GM19395 (cell line): ENCODE data around the gene SLC26A4.

Experiments used
- ATAC-seq: cut with Tn5 transposase; IDR thresholded peaks from one replicate; pipeline ENCODE4 v1.9.1; 2021; ENCODE audit warnings: mild to moderate bottlenecking, moderate library complexity; ENCODE audit not compliant: unreplicated experiment

The SLC26A4 gene

DNA sequence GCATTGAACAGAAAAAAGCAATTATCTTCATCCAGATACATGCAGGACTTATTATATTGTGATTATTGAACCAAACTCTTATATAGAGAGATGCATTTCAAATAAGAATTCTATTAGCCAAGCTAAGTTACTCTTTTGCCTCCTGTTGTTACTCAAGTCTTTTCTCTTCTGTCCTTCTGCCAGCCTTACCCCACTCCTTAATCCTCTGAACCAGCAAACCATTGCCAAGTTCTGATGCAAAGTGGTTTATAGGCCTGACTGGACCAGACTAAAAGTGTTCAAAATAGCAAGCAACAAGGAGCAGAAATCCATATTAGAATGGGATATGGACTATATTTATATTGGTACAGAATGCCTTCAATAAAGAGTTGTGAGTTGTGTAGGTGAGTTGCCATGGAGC is 2.2 kb upstream of the SLC26A4 start:
- no peak for ATAC-seq

DNA sequence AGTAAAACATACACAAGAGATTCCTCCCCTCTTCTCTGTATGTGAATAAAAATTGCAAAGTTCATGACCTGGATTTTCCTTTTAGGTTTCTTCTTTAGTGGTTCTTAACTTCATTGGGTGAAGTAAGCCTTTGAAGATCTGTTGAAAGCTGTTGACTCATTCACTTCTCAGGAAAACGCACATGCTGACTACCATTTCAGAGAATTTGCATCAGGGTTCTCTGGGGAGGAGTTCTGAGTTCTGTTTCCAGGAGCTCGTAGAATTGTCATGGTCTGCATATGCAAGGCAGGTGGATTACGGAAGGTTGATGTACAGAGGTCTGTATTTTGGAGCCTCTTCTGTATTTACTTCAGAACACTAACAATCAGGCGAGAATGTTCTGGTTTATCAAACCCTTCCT is 962 bp upstream of the SLC26A4 start:
- no peak for ATAC-seq

DNA sequence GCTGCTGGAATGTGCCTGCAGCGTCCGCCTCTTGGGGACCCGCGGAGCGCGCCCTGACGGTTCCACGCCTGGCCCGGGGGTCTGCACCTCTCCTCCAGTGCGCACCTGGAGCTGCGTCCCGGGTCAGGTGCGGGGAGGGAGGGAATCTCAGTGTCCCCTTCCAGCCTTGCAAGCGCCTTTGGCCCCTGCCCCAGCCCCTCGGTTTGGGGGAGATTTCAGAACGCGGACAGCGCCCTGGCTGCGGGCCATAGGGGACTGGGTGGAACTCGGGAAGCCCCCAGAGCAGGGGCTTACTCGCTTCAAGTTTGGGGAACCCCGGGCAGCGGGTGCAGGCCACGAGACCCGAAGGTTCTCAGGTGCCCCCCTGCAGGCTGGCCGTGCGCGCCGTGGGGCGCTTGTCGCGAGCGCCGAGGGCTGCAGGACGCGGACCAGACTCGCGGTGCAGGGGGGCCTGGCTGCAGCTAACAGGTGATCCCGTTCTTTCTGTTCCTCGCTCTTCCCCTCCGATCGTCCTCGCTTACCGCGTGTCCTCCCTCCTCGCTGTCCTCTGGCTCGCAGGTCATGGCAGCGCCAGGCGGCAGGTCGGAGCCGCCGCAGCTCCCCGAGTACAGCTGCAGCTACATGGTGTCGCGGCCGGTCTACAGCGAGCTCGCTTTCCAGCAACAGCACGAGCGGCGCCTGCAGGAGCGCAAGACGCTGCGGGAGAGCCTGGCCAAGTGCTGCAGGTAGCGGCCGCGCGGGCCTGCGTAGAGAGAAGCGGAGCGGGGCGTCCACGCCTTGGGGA is 645 bp downstream of the SLC26A4 start:
- ATAC-seq = peak; percentile 67

DNA sequence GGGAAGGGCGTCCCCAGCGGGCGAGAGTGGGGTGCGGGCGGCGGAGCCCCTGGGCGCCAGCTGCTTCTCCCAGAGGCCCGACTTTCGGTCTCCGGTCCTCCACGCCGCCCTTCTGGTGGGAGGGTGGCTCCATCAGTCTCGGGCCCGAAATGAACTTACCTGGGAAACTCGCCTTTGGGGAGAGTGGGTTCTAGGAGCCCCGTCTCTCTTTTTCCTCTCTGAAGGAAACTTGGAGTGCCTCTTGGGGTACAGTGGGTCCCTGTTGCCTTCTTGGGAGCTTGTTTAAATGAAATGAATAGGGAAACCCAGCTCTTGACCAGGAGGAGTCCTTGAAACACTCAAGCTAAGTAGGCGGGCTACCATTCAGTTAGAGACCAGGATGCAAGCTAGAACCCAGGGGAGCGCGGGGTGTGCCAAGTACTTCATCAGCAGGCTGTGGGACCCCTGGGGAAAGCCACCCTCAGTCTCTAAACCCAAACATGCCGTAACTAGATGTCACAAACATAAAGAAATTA is 1.3 kb downstream of the SLC26A4 start:
- ATAC-seq = no peak

DNA sequence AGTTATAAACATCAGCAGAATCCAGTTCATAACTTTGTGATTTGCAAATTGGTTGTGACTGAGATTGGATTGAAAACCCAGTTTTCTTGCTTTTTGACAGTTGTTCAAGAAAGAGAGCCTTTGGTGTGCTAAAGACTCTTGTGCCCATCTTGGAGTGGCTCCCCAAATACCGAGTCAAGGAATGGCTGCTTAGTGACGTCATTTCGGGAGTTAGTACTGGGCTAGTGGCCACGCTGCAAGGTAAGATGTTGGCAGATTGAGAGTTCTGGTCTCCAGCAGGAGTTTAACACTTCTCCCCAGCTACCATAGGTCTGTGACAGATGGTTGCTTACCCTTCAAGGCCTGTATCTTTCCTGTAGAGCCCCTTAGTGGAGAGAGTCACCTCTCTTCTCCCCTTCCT is 2.6 kb downstream of the SLC26A4 start:
- ATAC-seq = no peak

DNA sequence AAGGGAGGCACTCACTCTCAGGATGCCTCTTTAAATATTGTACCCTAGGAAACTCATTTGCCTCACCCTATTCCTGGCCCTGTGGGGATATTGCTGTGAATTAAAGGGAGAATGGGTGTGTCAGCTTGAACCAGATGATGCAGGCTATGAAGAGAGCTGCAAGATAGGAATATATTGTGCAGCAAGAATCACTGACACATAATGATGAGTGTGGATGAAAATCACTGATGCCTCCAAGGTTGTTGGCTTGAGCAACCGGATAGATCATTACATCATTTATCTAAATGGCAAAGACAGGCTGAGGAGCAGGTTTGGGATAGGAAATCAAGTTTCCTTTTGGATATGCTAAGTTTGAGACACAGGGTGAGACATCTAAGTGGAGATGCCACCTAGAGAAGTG is 6.2 kb downstream of the SLC26A4 start:
- ATAC-seq = no peak

DNA sequence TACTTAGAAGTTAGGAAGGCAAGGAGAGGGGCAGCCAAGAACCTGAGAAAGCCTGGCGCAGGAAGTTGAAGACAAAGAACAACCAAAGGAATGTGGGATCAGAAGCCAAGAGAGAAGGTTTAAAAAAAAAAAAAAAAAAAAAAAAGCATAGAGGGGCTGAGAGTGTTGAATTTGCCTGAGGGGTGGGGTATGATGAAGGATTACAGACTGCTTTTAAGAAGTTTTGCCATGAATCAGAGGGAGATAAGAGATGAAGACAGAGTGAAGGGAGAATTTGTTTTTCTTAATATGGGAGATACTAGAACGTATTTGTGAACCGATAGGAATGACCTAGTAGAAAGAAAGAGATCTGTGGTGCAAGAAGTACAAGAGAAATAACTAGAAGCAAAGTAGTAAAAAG is 6.7 kb downstream of the SLC26A4 start:
- no peak for ATAC-seq

DNA sequence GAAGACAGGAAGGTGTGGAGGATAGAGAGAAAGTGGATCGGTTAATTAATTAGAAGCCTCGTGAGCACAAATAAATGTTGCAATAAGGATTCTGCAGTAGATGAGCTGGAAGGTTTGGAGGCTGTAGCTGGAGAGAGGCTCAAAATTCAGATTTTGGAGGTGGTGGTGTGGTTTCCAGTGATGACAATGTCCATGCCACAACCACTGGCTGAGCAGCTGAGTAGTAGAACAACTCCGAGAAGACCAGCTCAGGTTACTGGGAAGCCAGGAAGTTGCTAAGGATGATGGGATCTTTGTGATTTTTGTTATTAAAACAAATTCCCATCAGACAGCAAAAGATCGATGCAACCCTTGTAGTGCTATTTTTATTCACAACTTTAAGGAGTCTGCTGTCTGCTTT is 7.7 kb downstream of the SLC26A4 start:
- no peak for ATAC-seq

DNA sequence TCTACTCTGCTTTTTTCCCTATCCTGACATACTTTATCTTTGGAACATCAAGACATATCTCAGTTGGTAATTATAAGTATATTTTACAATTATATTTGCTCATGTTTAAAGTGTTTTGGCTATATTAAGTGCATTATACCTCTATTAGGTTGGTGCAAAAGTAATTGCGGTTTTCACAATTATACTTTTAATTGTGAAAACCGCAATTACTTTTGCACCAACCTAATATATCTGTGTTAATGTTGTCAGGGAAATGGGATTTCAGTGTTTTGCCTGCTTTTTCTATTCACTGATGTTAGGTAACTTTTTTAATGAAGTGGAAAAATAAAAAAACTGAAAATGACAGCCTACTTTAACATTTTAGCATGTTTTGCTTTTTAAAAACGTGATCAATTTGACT is 11.6 kb downstream of the SLC26A4 start:
- no peak for ATAC-seq

DNA sequence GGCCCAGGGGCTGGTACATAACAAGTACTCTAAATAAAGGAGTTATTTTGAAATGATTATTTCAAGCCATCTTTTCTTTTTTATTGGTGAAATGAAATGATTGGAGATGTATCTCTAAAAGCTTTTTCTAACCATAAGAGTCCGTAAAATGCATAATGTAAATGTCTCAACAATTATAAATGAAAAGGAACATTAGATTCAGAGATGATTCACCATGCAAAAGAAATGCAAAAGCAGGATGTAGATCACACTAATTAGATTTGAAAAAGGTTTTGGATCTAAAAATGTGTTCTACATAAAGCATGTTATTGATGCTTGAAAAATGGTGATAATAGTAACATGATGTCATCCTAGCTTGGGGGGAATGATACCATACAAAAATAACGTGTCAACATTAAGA is 15.6 kb downstream of the SLC26A4 start:
- ATAC-seq = no peak

DNA sequence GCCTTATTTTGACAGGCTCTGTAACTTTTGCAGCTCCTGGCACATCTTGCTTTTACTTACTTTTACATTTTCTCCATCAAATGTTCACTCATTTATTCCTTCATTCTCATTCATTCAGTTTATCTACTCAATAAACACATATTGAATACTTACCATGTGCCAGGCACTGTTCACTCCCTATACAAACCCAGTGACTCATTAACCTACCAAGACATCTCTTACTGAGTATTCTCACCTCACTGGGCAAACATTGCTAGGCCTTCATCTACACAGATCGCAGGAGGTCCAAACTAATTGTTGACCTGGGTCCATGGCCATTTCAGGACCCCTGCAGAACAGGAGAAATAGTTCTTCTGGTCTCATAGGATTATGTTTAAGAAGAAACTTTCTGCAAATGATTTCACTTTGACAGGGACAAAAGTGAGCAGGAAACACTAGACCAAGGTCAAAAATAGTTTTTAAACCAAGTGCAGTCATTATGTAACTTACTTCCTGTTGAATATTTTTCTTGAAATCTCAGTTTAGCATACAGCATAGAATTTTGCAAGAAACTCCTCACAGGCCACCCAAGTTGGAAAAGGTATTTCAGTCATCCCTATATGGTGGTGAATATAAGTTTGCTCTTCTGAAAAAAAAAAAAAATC is 17.6 kb downstream of the SLC26A4 start:
- peak; percentile 80 for ATAC-seq

DNA sequence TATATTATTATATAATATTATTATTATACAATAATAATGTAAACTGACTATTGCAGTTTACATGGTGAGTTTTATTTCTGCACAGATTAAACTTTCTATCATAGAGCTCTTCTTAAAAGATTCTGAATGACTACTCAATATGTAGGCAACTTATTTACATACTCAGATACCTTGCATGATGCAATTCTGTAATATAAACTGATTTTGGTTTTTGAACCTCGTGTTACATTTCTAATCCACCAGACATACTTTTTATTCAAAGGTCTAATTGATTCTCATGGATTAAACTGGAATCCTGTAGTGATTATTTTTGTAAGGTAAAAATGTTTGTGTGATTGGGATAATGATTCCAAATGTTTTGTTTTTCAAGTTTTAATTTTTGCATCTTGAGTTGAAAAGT is 19.9 kb downstream of the SLC26A4 start:
- no peak for ATAC-seq

DNA sequence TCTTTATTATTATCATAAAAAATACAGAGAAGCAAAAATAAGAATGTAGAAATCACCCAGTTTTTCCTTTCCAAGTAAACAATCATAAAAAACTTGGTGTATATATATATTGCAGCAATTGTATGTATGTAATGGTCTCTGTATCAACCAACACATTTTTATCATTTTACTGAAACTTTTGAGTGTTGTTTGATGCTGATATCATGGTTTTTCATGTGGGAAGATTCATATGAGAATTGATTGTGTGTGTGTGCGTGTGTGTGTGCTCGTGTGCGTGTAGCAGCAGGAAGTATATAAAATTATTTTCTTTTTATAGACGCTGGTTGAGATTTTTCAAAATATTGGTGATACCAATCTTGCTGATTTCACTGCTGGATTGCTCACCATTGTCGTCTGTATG is 22.3 kb downstream of the SLC26A4 start:
- ATAC-seq = no peak

DNA sequence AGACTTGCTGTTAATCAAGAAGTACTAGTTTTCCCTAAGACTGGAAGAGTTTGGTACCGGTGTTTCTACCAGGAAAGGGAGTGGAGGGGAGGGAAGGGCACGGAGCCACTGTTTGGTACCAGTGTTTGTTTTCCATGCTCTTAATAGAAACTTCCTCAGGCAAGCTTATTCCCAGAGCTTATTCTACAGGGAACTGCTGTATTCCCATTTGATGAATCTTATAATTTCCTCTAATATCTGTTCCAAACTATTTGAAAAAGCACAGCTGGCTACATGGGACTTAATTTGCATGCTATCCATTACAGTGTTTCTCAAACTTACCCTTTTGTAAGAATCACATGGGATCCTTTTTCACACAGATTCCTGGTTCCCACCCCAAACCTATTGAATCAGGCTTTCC is 23.7 kb downstream of the SLC26A4 start:
- no peak for ATAC-seq

DNA sequence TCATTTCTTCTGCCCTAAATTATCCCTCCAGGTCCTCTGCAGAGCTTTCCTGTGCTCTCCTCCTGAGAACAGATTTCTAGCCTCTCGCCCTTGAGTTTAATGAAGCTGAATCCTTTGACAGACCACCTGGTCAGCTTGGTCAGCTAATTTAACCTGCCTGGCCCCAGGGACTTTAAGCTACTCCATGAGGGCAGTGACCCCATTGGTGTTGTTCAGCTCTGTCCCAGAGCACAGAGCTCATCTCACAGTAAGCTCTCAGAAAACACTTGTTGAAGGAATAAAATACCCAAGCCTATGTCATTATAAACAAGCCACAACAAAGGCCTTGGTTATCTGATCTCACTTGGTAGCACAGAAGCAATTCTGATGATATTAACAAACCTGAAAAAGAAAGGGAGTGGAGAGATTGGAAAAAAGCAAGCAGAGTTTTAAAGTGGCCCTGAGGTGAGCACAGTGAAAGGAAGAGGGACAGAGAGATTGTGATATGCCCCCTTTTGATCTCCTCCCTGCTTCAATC is 24.4 kb downstream of the SLC26A4 start:
- no peak for ATAC-seq

DNA sequence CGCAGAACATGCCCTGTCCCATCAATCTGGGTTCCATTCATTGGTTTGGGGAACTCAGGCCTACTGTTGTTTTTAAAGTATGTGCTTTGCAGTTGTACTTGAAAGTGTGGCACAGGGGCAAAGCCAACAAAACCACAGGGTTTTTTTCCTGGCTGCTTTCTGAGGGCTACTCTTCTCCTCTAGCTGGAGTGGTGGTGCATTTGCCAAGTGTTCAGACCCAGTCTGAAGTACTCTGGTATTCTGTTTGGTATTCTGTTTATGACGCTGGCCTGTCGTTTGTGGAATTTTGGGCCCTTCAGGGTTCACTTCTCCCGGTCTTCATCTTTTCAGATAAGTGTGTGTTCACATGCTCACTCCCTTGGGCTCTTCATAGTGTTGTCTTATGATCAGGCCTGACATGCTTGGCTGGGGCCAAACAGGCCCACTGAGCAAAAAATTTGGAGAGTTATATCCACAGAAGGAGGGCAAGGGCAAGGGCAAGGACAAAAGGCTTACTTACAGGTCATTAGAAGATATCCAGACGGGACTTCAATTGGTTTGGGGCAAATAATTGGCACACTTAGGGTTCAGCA is 26.3 kb downstream of the SLC26A4 start:
- ATAC-seq = no peak

DNA sequence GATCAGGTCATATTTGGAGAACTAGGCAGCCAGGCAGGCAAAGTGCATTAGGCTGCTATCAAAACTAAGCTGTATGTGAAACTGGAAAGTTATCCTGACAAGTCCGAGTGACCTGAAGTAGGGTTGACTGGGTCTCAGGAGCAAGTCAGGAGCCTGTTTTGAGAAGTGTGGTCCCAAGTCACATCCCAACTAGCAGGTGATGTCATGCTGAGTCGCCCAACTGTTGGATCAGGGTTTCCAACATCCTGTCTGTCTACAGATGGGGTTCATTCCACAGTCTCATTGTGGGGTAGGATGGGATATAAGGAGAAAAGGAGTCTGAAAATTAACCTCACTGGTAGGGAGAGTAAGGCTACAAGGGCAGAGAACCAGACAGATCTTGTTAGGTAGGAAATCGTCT is 27.0 kb downstream of the SLC26A4 start:
- ATAC-seq = no peak

DNA sequence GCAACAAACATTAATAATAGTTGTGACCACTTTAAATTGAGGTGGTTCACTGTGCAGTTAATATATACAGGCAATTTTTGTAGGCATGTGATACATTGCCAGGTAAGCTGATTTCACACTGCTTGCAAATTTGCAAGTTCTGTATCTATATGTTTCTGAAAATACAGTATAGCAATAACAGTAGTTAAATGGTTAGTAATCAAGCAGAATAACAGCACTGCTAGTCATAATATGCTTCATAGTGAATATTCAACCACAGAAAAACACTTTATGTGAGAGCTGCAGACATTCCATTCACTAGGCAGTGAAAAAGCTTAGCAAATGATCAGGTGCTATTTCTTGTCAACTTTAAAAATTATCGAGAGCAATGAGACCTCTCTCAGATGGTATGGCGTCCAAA is 28.9 kb downstream of the SLC26A4 start:
- no peak for ATAC-seq

DNA sequence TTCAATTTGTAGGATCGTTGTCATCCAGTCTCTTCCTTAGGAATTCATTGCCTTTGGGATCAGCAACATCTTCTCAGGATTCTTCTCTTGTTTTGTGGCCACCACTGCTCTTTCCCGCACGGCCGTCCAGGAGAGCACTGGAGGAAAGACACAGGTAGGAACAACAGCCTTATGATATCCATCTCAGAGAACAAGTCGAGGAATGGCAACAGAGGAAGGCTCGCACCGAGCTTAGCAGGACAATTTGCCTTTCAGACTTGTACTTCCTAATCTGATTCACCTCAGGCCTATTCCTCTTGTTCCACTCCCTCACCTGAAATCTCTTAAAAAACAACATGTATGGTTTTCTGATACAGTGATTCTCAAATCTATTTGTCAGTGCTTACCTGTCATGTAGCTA is 29.5 kb downstream of the SLC26A4 start:
- no peak for ATAC-seq

DNA sequence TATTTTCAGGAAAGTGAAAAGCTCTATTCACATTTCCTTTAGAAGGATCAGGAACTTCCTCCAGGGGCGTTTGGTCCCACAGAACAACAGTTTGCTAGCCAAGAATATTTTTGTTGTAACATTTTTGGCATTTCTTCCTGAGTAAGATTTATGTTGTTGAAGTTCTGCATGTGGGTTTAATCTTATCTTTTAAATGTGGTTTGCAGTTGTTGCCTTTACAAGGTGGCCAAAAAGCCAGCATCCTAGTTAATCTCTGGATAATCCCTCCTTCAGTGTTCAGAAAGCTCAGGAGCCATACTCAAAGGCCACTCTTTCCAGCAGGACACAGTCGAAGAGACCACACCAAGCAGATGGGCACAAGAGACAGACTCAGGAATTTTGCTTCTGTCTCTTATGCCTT is 30.0 kb downstream of the SLC26A4 start:
- no peak for ATAC-seq

DNA sequence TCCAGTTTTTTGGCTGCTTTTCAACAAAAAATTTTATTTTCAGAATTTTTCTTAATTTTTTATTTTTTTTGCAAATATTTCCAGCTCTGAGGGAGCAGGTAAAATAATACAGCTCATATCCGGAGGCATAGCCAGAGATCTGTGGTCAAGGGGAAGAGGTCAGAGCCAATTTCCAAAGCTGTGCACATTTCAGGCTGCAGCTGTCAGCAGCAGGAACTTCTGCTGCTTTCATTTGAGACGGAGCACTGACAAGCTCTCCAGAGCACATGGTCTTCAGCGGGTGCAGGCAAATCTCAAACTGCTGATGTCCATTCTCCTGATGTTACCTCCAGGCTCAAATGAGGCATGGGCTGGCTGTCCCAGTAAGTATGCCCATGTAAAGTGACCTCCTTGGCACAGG is 31.1 kb downstream of the SLC26A4 start:
- ATAC-seq = no peak

DNA sequence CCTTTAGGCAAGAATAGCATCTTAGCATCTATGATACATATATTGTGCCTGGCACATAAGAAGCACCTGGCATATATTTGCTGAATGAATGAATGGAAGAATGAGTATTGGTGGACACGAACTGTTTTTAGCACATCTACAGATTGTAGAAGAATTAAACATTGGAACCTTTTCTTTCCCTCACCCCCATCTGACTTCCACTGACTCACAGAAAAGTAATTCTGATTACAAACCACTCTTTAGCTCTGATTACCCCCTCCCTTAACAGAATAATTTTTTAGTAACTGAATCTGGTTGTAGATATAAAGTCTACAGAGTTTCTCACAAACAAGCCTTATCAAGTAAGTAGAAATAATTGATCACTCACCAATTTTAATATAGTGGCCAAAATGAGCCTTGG is 31.9 kb downstream of the SLC26A4 start:
- ATAC-seq = no peak
